LHCN-M2 (cell line): ENCODE measurements around the gene EML1. TPM values are rescaled to one million over a fixed set of nuclear protein-coding genes. Genes with fewer than 3 reads are reported as not detected.
A peak's percentile ranks its signal among the peaks of the same experiment; 100 is the strongest.

Experiments
- DNase-seq: peaks from one replicate; pipeline ENCODE4 v3.0.0-alpha.2; 2012; ENCODE audit warnings: low read depth
- total RNA-seq: library from RNA; depleted of rRNA; stranded (reverse); fragments of >200 nt; gene quantifications from 2 replicates; pipeline ENCODE4 v1.2.3, GENCODE V29; 2014

The EML1 gene
- total RNA-seq, 1 experiment from 2014 or later = 27.2 TPM

DNA sequence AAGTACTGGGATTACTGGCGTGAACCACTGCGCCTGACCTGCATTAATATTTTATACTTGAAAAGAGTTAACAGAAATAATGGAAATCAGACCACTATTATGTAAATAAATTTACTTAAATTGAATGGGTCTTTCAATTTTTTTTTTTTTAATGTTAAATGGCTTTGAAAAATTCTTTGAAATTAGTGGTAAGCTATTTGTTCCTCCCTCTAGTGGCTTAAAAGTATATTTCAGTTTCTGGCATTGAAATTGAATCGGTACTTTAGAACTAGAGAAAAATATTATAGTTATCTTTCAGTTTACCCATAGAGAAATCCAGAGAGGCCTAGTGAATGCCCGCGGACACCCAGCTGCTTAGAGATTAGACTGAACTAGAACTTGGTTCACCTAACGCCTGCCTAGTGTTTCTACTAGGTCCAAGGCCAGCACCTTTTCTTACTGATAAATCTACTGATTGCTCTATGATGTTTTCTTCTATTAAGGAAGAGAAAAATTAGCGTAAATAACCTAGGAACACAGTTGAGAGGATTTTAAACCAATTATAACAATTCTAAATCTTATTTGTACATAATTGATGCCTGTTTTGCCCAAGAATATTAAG, 106.5 kb downstream of the EML1 start:
- DNase-seq = peak; percentile 23

DNA sequence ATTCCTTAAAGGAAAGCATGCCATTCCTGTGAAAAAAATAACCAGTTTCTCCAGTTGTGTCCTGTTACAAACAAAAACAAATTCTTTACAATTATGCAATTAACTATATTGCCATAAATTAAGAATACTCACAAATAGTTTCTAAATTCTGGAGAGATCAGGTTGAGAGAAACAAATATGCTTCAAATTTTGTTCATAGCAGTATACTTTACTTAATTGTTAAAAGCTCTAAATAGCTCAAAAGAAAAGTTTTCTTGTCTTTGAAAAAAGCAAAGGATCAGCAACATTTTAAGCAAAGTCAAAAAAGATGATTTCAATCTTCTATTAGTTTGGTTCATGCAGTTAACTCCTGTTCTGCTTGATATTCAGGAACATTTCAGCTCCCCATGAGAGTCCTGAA, 109.7 kb downstream of the EML1 start:
- no peak for DNase-seq

DNA sequence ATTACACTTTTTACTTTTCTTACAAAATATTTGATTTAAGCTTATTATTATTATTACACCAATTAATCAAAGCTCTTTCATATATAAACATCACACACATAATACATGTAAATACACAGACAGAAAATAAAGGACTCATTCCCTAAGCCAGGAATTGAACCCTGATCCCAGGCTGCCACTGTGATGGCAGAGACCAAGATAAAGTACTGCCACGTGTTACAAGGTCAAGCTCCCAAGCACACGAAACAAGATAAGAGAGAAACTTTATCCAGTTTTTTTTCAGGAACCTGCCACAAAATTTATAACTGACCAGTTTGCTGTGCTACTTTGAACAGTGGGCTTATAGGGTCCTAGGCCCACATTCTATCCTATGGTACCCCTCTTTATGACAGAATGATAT, 111.3 kb downstream of the EML1 start:
- no peak for DNase-seq

DNA sequence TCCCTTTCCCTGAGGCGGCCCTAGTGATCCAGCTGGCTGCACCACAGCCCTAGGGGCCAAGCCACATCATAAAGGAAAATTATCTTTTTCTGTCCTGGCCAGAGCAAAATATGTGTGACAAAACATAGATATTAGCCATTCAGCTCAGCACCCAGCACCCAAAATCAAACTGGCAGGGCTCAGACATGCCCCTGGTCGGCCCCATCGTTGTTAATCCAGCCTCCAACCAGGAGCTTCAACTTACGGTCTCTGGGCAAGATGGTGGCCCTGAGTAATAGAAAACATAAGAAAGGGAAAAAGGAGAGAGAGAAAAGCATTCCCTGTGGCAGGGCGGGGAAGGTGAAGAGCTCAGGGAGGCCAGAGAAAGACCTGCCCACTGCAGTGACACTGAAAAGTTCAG, 111.9 kb downstream of the EML1 start:
- no peak for DNase-seq

DNA sequence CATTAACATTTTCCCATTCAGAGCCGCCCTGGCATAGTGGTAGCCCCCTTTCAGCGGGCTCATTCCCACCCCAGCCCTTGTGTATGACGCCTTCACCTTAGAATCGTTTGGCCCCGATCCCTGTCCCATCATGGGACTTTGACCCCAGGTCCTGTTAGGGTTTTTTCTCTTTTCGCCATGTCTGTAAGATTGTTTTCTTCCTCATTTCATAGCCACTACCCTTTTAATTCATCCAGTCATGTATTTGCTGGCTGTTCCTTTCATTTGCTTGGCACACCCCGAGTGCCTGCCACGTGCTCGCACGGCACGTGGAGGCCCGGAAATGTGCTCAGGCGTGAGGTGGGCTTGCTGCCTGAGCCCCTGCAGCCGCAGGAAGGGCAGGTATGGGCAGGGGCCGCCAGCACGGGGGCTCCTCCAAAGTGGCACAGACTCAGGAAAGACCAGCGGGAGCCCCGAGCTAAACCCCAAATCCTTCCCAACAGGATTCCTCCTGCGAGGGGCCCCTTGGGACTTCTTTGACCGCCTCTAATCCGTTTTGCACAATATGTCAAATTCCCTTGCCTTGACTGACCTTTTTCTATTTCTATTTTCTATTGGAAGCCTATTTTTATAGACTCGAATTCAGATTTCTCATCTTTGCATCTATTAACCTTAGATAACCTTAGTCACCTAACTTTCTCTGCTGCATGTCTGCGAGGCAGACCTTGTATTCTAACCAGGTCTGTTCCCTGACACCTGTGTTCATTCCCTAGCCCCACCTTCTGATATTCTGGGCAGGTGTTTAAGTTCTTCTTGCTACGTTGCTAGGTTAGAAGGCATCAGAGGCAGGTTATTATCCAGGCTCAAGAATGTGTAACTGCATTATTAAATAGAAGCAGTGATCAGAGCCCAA, 114.8 kb downstream of the EML1 start:
- no peak for DNase-seq

DNA sequence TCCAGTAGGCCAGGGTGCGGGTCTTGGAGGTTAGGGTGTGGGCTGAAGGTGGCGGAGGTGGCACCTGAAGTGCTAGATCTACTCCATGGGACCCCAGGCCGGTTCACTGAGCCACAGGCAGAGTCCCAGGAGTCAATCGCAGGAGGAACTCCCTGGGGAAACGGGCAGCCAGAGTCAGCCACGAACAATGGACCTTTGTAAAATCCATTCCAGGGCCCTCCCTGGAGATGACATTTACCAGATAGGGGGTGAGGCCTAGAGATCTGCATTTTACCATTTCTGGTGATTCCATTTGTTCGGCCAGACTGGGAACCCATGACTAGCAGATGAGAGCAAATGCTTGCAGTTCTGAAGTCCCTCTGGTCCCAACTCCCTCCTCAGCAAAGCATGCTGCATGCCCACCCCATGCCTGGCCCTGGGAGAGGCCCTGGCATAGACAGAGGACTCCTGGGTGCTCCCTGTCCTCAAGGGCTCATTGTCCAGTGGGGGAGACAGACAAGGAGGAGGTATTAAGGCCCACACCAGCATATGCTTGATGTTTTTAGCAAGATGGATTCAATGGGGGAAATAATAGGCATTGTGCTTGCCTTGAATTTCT, 115.5 kb downstream of the EML1 start:
- no peak for DNase-seq

DNA sequence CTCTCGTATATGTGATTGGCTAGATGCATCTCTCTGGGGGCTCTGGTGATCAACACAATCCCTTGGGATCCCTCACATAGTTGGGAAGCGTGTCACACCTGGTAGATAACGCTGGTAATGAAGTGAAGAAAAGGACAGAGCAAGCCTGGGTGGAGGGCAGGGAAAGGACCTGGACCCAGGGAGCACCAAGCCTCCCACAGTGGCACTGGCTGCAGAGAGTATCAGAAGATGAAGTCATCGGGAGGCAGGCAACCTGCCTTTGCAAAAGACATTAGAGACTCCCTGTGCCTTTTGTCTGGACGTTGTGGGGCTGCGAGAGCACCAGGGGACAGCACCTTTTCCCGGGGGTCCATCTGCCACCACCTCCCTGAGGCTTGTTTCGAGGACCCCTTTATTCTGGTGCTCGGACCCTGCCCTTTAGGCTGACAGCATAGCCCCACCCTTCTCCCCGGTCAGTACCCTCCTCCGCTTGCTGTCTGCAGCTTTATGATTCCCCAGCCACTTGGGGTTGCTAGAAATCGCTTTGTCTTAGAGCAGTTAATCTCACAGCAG, 116.4 kb downstream of the EML1 start:
- DNase-seq = peak; percentile 14

DNA sequence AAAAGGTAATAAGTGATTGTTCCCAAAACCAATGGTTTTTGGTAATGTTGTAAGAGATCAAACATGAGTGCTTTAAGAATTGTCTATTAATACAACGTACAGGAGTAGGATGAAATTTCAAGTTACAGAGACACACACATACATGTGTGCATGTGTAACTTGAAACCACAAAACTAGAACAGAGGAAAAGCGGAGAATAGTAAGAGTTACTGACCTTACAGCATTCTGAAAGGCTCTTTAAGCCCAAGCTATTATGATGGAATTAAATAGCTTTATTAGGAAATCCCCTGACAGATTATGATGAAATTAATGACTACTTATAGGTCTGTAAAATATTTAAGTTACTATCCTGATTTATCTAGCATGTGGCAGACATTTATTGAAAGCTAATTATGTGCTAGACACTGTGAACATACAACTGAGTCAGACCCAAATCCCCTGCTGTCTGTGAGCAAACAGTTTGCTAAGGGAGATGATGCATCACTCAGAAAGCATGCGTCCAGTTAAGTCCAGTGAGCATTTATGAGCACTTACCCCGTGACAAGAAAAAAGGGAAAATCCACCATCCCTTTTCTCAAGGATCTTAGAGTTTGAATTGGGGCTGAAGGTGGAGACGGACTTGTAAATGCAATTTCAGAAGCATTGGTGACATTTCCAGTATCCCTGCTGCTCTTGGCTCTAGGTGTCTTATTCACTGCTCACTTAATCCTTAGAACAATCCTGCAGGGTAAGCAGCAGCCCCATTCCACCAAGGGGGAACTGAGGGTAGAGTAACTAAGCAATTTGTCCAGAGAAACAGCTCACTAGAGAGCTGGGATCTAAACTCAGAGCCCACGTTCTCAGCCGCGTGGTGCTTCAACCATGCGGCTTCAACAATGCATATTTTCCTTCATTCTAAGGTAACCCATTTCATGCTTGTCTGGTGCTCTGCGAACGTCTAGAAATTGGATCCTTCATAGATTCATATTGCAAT, 117.4 kb downstream of the EML1 start:
- peak; percentile 86 for DNase-seq

DNA sequence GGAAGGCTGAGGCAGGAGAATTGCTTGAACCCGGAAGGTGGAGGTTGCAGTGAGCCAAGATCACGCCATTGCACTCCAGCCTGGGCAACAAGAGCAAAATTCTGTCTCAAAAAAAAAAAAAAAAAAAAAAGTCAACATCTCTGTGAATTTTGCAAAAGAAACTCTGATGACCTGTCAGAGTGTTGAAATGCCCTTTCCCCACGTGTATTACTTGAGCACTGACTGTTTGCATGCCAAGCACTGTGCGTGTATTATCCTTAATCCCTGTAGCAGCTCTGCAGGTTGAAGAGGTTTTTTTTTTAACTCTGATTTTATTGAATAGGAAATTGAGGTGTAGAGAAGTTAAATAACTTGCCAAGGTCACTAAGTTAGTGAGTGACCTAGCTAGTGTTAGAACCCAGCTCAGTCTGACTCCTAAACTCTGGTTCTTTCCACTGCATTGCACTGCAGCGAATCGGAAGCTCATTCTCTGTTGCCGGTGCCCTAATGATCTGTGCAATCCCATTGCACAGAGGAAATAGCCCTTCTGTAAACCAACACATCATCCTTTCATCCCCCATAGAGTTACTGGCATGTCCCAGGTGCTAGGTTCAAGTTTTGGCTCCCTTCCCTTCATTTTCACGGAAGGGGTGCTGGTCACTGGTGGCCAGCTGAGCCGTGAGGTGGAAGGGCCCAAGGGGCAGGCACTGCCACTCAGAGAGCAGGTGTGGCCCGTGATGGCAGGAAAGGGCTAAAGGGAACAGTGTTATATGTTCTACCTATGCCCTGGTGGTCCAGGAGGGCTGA, 122.3 kb downstream of the EML1 start:
- no peak for DNase-seq

DNA sequence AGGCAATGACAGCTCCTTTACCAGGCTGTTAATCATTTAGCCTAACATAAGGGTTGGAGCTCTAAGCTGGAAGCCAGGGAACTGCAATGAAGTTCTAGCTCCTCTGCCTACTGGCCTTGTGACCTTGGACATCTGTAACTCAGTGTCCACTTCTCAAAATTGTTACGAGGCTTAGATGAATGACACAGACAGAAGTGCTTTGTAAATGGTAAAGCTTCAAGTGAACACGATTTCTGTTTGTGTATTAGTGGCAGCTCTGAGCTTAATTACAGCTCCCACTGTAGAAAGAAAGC, 122.8 kb downstream of the EML1 start:
- no peak for DNase-seq

DNA sequence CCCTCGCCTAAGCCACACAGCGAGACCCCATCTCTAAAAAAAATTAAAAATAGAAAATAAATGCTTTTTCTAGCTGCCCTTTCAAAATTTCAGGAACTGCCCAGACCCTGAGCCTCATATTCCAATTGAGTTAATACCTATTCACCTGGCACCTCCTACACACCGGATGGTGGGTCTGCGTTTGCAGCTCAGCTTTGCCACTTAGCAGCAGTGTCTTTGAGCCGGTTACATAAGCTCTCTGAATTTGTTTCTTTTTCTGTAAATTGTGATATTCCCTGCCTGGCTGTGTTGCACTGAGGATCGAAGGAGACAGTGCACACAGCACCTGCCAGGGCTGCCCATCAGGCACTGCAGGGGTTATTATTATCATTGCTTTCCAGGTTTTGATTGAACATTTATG, 125.6 kb downstream of the EML1 start:
- no peak for DNase-seq

DNA sequence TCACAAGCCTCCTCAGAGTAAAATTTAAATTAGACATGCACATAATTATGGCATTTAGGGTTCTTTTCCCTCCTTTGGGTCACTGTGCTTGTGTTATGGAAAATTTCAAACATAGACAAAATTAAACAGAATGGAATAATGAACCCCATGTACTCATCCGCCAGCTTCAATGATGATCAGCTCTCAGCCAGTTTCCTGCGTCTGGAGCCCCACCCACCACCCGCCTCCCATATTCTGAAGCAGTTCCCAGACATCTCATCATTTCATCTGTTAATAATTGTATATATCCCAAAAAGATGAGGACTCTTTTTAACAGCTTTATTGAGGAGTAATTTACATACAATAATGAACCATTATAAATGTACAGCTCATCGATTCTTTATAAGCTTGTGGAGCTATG, 128.2 kb downstream of the EML1 start:
- no peak for DNase-seq

DNA sequence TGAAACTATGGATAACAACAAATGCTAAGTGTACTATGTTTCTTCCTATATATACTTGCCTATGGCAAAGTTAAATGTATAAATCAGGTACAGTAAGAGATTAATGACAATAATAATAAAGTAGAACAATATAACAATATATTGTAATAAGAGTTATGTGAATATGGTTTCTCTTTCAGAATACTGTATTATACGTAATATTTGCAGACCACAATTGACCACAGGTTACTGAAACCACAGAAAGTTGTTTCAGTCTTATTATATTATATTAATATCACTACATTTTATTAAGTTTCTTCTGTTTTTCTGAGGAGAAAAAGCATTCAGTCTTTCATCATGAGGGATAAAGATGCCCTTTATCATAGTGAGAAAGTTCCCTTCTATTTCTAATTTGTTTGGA, 131.2 kb downstream of the EML1 start:
- DNase-seq = no peak

DNA sequence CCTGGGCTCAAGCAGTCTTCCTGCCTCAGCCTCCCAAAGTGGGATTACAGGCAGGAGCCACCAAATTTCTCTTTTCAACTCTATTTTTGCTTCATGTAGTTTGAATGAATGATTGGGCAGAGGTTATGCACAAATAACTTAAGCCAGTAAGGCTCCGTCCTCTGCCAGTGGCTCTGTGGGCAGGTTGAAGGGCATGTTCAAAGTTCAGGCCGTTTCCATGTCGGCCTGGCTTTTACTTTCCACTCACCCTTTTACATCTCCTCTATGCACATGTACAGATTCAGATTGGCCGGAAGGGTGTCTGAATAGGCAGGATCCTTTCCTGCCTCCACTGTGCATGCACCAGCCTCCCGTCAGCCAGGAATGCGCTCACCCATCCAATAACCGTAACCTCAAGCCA, 132.3 kb downstream of the EML1 start:
- DNase-seq = no peak

DNA sequence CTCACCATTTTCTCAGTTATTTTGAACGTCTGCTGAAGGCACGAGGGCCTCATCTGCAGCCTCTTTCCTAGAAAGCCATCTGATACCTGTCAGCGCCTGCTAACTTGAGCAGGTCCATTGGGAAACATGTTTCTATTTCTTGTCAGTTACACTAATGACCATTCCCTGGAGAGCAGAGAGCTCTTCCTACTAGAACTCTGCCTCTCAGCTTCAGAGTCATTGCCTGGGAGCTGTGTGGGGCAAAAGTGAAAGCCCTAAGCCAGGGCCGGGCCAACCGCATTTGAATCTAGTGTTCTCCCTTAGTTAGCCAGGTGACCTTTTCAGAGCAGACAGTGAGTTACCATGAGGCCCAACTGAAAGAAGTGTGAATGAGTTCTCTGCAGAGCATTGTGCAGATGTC, 135.8 kb downstream of the EML1 start:
- no peak for DNase-seq

DNA sequence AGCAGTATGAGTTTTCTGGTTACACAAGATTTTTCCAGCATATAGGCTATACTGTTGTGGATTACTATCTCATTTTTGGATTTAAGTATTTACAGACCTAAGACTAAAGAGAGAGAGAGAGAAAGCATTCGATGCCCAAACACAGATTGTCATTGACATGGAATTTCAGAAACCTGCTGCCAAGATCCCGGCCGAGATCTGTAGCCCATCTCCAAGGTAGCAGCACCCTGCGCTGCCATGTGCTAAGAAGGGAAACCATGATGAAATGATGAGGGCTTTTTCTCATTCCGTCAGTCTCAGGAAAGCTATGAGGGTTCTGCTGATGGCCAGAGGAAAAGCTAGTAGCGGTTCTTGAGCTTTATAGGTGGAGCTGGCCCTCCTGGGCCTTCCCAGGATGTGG, 136.4 kb downstream of the EML1 start:
- DNase-seq = no peak

DNA sequence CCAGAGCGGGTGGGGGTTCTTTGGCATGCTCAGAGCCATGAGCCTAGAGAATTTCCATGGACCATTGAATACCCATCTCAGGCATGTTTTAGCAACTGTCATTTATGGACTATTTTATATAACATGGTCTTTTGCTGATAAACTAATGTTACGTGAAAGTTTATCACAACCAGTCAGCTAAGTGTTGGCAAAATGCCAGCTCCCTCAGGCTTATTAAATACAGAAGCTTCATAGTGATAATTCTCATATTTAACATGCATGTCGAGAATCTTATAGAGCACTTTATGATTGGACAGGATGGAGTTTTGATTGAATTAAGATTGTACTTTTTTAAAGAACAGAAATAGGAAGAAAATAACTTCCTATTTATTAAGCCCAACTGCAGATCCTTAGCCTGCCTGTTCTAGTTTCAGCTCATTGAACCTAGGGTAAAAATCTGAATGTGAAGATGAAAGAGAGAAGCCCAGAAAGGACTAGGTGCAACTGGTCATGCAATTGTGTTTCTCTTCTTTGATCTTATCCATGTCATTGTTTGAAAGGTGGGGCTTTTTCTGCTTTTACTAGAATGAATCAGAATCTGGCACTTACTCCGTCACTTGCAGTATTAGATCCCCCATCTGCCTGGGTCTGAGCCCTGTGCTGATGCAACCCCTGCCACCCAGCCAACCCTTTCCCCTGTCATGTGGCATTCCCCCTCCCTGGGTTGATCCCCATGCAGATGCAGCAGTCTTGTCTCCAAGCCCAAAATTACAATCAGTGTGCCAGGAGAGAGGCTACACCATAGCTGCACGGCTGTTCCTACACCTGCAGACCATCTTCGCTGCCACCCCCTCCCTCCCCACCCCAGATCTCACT, 137.4 kb downstream of the EML1 start:
- no peak for DNase-seq

DNA sequence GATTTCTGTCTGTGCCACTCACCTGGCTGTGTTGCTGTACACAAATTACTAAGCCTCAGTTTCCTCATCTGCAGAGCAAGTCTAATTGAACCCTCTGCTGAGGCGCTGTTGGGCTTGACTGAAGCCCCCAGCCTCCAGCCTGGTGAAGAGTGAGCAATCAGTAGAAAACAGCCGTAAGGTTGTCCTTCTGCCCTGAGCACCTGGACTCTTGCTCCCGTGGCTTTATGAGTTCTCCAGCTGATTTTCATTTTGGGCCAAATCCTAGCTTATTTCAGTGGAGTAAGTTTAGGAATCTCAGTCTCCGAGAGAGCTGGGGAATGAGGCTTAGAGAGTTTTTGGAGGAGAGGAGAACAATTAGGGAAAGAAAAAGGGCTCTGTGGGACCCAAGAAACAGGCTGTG, 138.1 kb downstream of the EML1 start:
- no peak for DNase-seq

DNA sequence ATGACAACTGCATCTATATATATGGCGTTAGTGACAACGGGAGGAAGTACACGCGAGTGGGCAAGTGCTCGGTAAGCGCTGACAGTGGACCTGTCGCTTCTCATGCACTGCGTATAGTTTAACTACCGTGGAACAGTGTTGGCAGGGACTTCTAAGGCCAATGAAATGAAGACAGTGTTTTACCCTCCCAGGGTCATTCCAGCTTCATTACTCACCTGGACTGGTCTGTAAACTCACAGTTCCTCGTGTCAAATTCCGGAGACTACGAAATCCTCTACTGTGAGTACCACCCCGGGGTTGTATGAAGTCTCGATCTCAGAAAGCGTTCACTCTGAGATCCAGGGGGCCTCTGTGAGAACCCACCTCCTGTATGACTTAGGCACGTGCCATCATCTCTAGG, 142.8 kb downstream of the EML1 start:
- DNase-seq = no peak
